ENCODE measurements around the gene RPS6KC1. TPM values are rescaled to one million over a fixed set of nuclear protein-coding genes. Genes with fewer than 3 reads are reported as not detected.
"Not testable (repeated sequence)": the region's sequence is repeated elsewhere in the genome, so short reads cannot be mapped to it uniquely, and the experiment has no call there.

Gene RPS6KC1
- total RNA-seq, 2 donors from 2014 or later = 13.7 to 48.5 TPM

- WGBS, 2 donors = 94 to 98% methylated on average over 3 of the region's 3 CpGs
- H3K27ac ChIP-seq = no peak overlapping the region
- no peak for TF ChIP-seq CTCF (IDR thresholded peaks at IDR 0.05)
- TF ChIP-seq POLR2A (IDR thresholded peaks at IDR 0.05) = no peak
- H3K9me3 ChIP-seq = no peaks in the 10 kb centered on the region
- no peak overlapping the region for H3K4me3 ChIP-seq
- H3K27me3 ChIP-seq = no peaks in the 10 kb centered on the region
- ATAC-seq (no peak), DNase-seq (no peak)
- intact Hi-C loops (cut with DNase I) = no loop called here
- no peaks in the 10 kb centered on the region for H3K4me1 ChIP-seq
- peaks cover 0 to 1% of the 10 kb centered on the region in 2 donors for H3K36me3 ChIP-seq (replicated peaks in 1 of 2; ENCODE audit: insufficient read depth in 1 of 2, low read depth in 2 of 2)
Observed at GRCh38 chr1:213200630-213201029, 149.6 kb downstream of the RPS6KC1 start.

GRCh38 chr1:213201380-213202155, 150.5 kb downstream of the RPS6KC1 start:
- TF ChIP-seq CTCF (IDR thresholded peaks at IDR 0.05) = no peak
- intact Hi-C loops (cut with DNase I) = no loop called here
- no peak overlapping the region for H3K27ac ChIP-seq
- H3K9me3 ChIP-seq = no peaks in the 10 kb centered on the region
- ATAC-seq (no peak), DNase-seq (no peak)
- H3K4me1 ChIP-seq = no peaks in the 10 kb centered on the region
- H3K27me3 ChIP-seq = no peaks in the 10 kb centered on the region
- H3K4me3 ChIP-seq = no peak overlapping the region
- 95 to 100% methylated on average over 1 of the region's 1 CpG for WGBS, 2 donors
- peaks cover 0 to 1% of the 10 kb centered on the region in 2 donors for H3K36me3 ChIP-seq (replicated peaks in 1 of 2; ENCODE audit: insufficient read depth in 1 of 2, low read depth in 2 of 2)

- Histone ChIP-seq H3K36me3 (replicated peaks in 1 of 2; ENCODE audit: insufficient read depth in 1 of 2, low read depth in 2 of 2) (no peaks in the 10 kb centered on the region), H3K4me1 (no peaks in the 10 kb centered on the region), H3K9me3 (no peaks in the 10 kb centered on the region), H3K4me3 (no peak overlapping the region), H3K27ac (no peak overlapping the region), H3K27me3 (no peaks in the 10 kb centered on the region)
- intact Hi-C loops (cut with DNase I) = no loop called here
- ATAC-seq = no peak
- TF ChIP-seq CTCF (IDR thresholded peaks at IDR 0.05) (no peak), POLR2A (IDR thresholded peaks at IDR 0.05) (no peak)
- 88 to 89% methylated on average over 2 of the region's 2 CpGs for WGBS, 2 donors
- no peak for DNase-seq
Observed at GRCh38 chr1:213211201-213211600, 160.2 kb downstream of the RPS6KC1 start.

GRCh38 chr1:213219076-213219475, 168.0 kb downstream of the RPS6KC1 start:
- H3K36me3 ChIP-seq (replicated peaks in 1 of 2; ENCODE audit: insufficient read depth in 1 of 2, low read depth in 2 of 2); DNase-seq; H3K4me3 ChIP-seq; H3K4me1 ChIP-seq; H3K27me3 ChIP-seq; ATAC-seq; H3K9me3 ChIP-seq; H3K27ac ChIP-seq; intact Hi-C loops (cut with DNase I): not testable (repeated sequence)
- 88 to 97% methylated on average over 2 of the region's 2 CpGs for WGBS, 2 donors

- Histone ChIP-seq H3K36me3 (replicated peaks in 1 of 2; ENCODE audit: insufficient read depth in 1 of 2, low read depth in 2 of 2) (no peaks in the 10 kb centered on the region), H3K27me3 (no peaks in the 10 kb centered on the region), H3K4me1 (no peaks in the 10 kb centered on the region), H3K27ac (no peak overlapping the region), H3K4me3 (no peak overlapping the region), H3K9me3 (no peaks in the 10 kb centered on the region)
- TF ChIP-seq CTCF (IDR thresholded peaks at IDR 0.05) = no peak
- no peak for TF ChIP-seq POLR2A (IDR thresholded peaks at IDR 0.05)
- ATAC-seq (no peak), DNase-seq (no peak)
- intact Hi-C loops (cut with DNase I) = no loop called here
- 76 to 83% methylated on average over 4 of the region's 4 CpGs for WGBS, 2 donors
Observed at GRCh38 chr1:213221209-213221608, 170.2 kb downstream of the RPS6KC1 start.
